ENCODE results near the gene ATF6. TPM values are rescaled to one million over a fixed set of nuclear protein-coding genes. Genes with fewer than 3 reads are reported as not detected.

Gene ATF6
- total and polyA plus RNA-seq, 3 donors from 2014 or later = 22.6 to 38.2 (median 38.0) TPM

DNA sequence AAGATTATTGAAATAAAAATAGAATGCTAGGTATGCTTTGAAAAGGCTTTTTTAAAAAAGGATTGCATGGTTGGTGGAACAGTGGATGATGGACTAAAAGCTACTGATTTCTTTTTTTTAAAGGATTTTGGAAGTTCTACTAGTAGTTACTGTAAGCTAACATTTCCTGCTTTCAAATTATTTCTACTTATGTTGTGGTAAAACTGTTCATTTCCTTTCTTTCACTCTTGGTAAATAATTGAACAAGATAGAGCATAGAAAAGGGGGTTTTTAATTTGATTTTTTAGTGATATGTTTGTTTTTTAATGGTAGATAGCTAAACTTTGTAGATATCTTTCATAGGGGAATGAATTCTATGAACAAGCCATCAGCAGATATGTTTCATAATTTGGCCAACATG lies 153.1 kb downstream of the ATF6 start:
- no peak overlapping the region for H3K4me3 ChIP-seq
- H3K27ac ChIP-seq = no peak overlapping the region
- intact Hi-C loops (cut with DNase I; ENCODE audit: low total_unique reads) = no loop called here
- TF ChIP-seq, protein P1, sequence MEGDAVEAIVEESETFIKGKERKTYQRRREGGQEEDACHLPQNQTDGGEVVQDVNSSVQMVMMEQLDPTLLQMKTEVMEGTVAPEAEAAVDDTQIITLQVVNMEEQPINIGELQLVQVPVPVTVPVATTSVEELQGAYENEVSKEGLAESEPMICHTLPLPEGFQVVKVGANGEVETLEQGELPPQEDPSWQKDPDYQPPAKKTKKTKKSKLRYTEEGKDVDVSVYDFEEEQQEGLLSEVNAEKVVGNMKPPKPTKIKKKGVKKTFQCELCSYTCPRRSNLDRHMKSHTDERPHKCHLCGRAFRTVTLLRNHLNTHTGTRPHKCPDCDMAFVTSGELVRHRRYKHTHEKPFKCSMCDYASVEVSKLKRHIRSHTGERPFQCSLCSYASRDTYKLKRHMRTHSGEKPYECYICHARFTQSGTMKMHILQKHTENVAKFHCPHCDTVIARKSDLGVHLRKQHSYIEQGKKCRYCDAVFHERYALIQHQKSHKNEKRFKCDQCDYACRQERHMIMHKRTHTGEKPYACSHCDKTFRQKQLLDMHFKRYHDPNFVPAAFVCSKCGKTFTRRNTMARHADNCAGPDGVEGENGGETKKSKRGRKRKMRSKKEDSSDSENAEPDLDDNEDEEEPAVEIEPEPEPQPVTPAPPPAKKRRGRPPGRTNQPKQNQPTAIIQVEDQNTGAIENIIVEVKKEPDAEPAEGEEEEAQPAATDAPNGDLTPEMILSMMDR (IDR thresholded peaks at IDR 0.05) = no peak
- no peak for TF ChIP-seq POLR2A (IDR thresholded peaks at IDR 0.05)
- DNase-seq = no peak
- H3K9me3 ChIP-seq = no peaks in the 10 kb centered on the region
- H3K27me3 ChIP-seq = no peaks in the 10 kb centered on the region
- no peaks in the 10 kb centered on the region for H3K36me3 ChIP-seq (ENCODE audit: low read depth, missing control alignments)
- no peaks in the 10 kb centered on the region for H3K4me1 ChIP-seq

- 71 to 85% methylated on average over 1 of the region's 1 CpG for WGBS, 2 donors
- DNase-seq = no peak
- intact Hi-C loops (cut with DNase I; ENCODE audit: low total_unique reads) = no loop called here
- no peak overlapping the region for H3K27ac ChIP-seq
- H3K4me3 ChIP-seq = no peak overlapping the region
- TF ChIP-seq POLR2A (IDR thresholded peaks at IDR 0.05) = no peak
- TF ChIP-seq, protein P1 (IDR thresholded peaks at IDR 0.05) = no peak
- no peaks in the 10 kb centered on the region for H3K36me3 ChIP-seq (ENCODE audit: low read depth, missing control alignments)
- H3K4me1 ChIP-seq = no peaks in the 10 kb centered on the region
- H3K9me3 ChIP-seq = no peaks in the 10 kb centered on the region
- no peaks in the 10 kb centered on the region for H3K27me3 ChIP-seq
Measured at GRCh38 chr1:161921491-161921890, 155.4 kb downstream of the ATF6 start.

DNA sequence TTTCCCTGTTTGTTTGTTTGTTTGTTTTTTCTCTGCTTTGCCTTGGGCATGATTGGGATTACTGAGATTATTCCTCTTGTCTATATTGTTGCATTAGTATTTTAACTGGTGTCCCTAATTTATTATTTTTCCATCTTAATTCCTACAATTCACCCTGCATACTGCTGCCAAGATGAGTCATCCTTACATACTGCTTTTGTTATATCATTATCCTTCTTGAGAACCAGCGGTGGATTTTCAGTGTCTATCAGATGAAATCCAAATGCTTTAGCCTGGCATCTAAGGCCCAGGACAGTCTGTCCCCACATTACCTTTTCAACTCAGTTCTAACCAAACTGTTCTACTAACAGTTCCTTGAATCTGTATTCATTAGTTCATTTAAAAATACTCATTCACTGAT lies 155.9 kb downstream of the ATF6 start:
- Histone ChIP-seq H3K9me3 (no peaks in the 10 kb centered on the region), H3K27ac (no peak overlapping the region), H3K27me3 (no peaks in the 10 kb centered on the region), H3K4me3 (no peak overlapping the region), H3K4me1 (no peaks in the 10 kb centered on the region), H3K36me3 (ENCODE audit: low read depth, missing control alignments) (no peaks in the 10 kb centered on the region)
- no peak for DNase-seq
- intact Hi-C loops (cut with DNase I; ENCODE audit: low total_unique reads) = no loop called here
- TF ChIP-seq, protein P1 (IDR thresholded peaks at IDR 0.05) = no peak
- no peak for TF ChIP-seq POLR2A (IDR thresholded peaks at IDR 0.05)
- WGBS, 2 donors = 80% methylated on average over 1 of the region's 1 CpG

- TF ChIP-seq, protein P1 (IDR thresholded peaks at IDR 0.05) = no peak
- TF ChIP-seq POLR2A (IDR thresholded peaks at IDR 0.05) = no peak
- 85 to 96% methylated on average over 2 of the region's 2 CpGs for whole genome bisulfite sequencing, 2 donors
- H3K27ac ChIP-seq = no peak overlapping the region
- no peak for DNase-seq
- no peak overlapping the region for H3K4me3 ChIP-seq
- no peaks in the 10 kb centered on the region for H3K36me3 ChIP-seq (ENCODE audit: low read depth, missing control alignments)
- intact Hi-C loops (cut with DNase I; ENCODE audit: low total_unique reads) = no loop called here
- no peaks in the 10 kb centered on the region for H3K27me3 ChIP-seq
- no peaks in the 10 kb centered on the region for H3K9me3 ChIP-seq
- no peaks in the 10 kb centered on the region for H3K4me1 ChIP-seq
Measured at GRCh38 chr1:161928056-161928455, 161.9 kb downstream of the ATF6 start.

GRCh38 chr1:161929137-161929536 lies 163.0 kb downstream of the ATF6 start:
- H3K36me3 ChIP-seq (ENCODE audit: low read depth, missing control alignments) = no peaks in the 10 kb centered on the region
- no peaks in the 10 kb centered on the region for H3K9me3 ChIP-seq
- H3K4me3 ChIP-seq = no peak overlapping the region
- intact Hi-C loops (cut with DNase I; ENCODE audit: low total_unique reads) = no loop called here
- H3K27ac ChIP-seq = no peak overlapping the region
- H3K27me3 ChIP-seq = no peaks in the 10 kb centered on the region
- 91 to 92% methylated on average over 1 of the region's 1 CpG for WGBS, 2 donors
- no peaks in the 10 kb centered on the region for H3K4me1 ChIP-seq
- no peak for TF ChIP-seq POLR2A (IDR thresholded peaks at IDR 0.05)
- TF ChIP-seq, protein P1 (IDR thresholded peaks at IDR 0.05) = no peak
- DNase-seq = no peak

Data from testis (tissue), 3 donors.